GM10847 (cell line): ENCODE data around the gene PLEKHA8.

Experiments used
- POLR2A ChIP-seq: IDR thresholded peaks from 2 replicates; pipeline ENCODE4 v1.6.1; 2011; ENCODE audit not compliant: insufficient read length; ENCODE audit errors: extremely low read depth

PLEKHA8 gene

GRCh38 chr7:30028216-30028748, at the start of gene PLEKHA8:
Gene PLEKHA8, plus strand, starts transcription at chr7:30028412. Its CDS starts 351 bp downstream, at chr7:30028763.
- peak; percentile 51 for TF ChIP-seq POLR2A

- no peak for TF ChIP-seq POLR2A
These were observed 48.1 kb upstream of the PLEKHA8 start for GRCh38 chr7:29980151-29980550.

- TF ChIP-seq POLR2A: no peak
These were observed 41.1 kb upstream of the PLEKHA8 start for GRCh38 chr7:29987083-29987482.

- TF ChIP-seq POLR2A: no peak
These were observed 40.3 kb upstream of the PLEKHA8 start for GRCh38 chr7:29987811-29988317.

- TF ChIP-seq POLR2A: peak; percentile 21
These were observed 39.6 kb upstream of the PLEKHA8 start for GRCh38 chr7:29988424-29989256.

GRCh38 chr7:29989257-29989995, 38.8 kb upstream of the PLEKHA8 start, which contains the start of gene SCRN1:
Gene SCRN1, minus strand, starts transcription at chr7:29989801. Its CDS starts 20,734 bp downstream, at chr7:29969067.
- peak; percentile 39 for TF ChIP-seq POLR2A

GRCh38 chr7:29990931-29991330, 37.3 kb upstream of the PLEKHA8 start:
- TF ChIP-seq POLR2A: no peak

- TF ChIP-seq POLR2A: no peak
These were observed 36.3 kb upstream of the PLEKHA8 start for GRCh38 chr7:29991937-29992336.

- no peak for TF ChIP-seq POLR2A
These were observed 35.1 kb upstream of the PLEKHA8 start for GRCh38 chr7:29993140-29993539.

GRCh38 chr7:29995652-29996051, 32.6 kb upstream of the PLEKHA8 start:
- TF ChIP-seq POLR2A: no peak

- TF ChIP-seq POLR2A: no peak
These were observed 31.9 kb upstream of the PLEKHA8 start for GRCh38 chr7:29996321-29996720.

- no peak for TF ChIP-seq POLR2A
These were observed 29.7 kb upstream of the PLEKHA8 start for GRCh38 chr7:29998489-29998888.

GRCh38 chr7:30001998-30002397, 26.2 kb upstream of the PLEKHA8 start:
- TF ChIP-seq POLR2A: no peak

GRCh38 chr7:30003098-30003497, 25.1 kb upstream of the PLEKHA8 start:
- no peak for TF ChIP-seq POLR2A

GRCh38 chr7:30005464-30005863, 22.7 kb upstream of the PLEKHA8 start:
- TF ChIP-seq POLR2A: no peak

GRCh38 chr7:30010021-30010420, 18.2 kb upstream of the PLEKHA8 start:
- no peak for TF ChIP-seq POLR2A
